ENCODE measurements around the gene SYF2. TPM values are rescaled to one million over a fixed set of nuclear protein-coding genes. Genes with fewer than 3 reads are reported as not detected.

The SYF2 gene
- total and polyA plus RNA-seq, 2 of the 13 experiments (the other 11 are each of a cell fraction or from before 2014, with no cell fraction given): 17.8 to 34.1 TPM

DNA sequence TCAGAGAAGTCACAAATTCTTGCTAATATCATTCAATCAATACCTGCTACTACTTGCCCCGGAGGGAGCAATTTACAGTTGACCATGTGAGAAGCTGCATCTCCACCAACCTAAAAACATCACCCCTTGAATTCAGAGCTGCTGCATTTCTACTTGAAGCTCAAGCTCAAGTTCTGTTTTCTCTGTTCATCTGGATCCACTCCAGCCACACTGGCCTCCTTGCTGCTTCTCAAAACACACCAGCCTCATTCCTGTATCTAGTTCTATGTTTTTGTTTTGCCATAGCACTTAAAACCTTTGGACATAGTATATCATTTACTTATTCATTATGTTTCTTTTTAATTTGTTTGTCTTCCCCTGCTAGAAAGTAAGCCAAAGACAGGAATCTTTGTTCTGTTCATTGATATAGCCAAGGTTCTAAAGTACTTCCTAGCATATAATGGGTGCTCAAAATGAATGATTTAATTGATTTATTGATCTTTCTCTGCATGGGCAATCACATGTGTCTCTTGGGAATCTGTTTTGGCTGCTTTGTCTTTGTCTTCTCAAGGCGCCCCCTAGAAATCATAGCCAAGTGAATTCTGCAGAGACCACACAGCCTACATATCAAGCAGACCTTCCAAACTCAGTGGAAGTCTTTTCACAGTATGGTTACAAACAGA is 23.6 kb downstream of the SYF2 start (continued):
- TF ChIP-seq, protein P1, sequence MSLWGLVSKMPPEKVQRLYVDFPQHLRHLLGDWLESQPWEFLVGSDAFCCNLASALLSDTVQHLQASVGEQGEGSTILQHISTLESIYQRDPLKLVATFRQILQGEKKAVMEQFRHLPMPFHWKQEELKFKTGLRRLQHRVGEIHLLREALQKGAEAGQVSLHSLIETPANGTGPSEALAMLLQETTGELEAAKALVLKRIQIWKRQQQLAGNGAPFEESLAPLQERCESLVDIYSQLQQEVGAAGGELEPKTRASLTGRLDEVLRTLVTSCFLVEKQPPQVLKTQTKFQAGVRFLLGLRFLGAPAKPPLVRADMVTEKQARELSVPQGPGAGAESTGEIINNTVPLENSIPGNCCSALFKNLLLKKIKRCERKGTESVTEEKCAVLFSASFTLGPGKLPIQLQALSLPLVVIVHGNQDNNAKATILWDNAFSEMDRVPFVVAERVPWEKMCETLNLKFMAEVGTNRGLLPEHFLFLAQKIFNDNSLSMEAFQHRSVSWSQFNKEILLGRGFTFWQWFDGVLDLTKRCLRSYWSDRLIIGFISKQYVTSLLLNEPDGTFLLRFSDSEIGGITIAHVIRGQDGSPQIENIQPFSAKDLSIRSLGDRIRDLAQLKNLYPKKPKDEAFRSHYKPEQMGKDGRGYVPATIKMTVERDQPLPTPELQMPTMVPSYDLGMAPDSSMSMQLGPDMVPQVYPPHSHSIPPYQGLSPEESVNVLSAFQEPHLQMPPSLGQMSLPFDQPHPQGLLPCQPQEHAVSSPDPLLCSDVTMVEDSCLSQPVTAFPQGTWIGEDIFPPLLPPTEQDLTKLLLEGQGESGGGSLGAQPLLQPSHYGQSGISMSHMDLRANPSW (CRISPR knock-in tag; IDR thresholded peaks at IDR 0.05; ENCODE audit: borderline replicate concordance): no peak
- TF ChIP-seq, protein P2, sequence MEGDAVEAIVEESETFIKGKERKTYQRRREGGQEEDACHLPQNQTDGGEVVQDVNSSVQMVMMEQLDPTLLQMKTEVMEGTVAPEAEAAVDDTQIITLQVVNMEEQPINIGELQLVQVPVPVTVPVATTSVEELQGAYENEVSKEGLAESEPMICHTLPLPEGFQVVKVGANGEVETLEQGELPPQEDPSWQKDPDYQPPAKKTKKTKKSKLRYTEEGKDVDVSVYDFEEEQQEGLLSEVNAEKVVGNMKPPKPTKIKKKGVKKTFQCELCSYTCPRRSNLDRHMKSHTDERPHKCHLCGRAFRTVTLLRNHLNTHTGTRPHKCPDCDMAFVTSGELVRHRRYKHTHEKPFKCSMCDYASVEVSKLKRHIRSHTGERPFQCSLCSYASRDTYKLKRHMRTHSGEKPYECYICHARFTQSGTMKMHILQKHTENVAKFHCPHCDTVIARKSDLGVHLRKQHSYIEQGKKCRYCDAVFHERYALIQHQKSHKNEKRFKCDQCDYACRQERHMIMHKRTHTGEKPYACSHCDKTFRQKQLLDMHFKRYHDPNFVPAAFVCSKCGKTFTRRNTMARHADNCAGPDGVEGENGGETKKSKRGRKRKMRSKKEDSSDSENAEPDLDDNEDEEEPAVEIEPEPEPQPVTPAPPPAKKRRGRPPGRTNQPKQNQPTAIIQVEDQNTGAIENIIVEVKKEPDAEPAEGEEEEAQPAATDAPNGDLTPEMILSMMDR (CRISPR knock-in tag; IDR thresholded peaks at IDR 0.05): 0 out of 2 replicates have a peak, but pooled peaks have one; percentile 13

DNA sequence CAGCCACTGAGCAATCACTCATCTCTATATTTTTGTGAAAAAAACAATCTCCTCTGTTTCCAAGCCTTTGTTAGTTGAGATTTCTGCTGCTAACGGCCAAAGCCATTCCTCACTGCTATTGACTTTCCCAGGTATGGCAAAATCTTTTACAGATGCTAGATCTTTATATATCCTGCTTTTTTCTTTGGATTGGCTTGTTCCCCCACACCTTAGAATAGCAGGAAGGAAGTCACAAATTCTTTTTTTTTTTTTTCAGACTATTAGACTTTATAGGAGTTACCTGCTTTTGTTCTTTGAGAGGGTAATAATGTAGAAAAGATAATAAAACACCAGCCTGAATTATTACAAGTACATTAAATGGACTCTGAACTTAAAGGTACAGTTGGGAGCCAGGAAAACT is 24.2 kb downstream of the SYF2 start:
- in situ Hi-C loops (cut with HindIII; ENCODE audit: extremely low pct_ligation_motif_present, low pct_unique_long_range_greater_than_20kb) (loop anchor here (5.0 kb wide), 1 partner anchor 91 kb away; no protein-coding TSS in a partner anchor), intact Hi-C loops (cut with micrococcal nuclease; ENCODE audit: unreplicated experiment) (loop anchor here (5.0 kb wide), 1 partner anchor 171 kb away; no protein-coding TSS in a partner anchor)
- CTCF ChIA-PET (ENCODE audit: low intra/inter-chr PET ratio, low total read pairs): no interaction called here
- Histone ChIP-seq H4K20me1 (ENCODE audit: insufficient read depth, low read length) (no peaks in the 10 kb centered on the region), H3K9me3 (ENCODE audit: low read length) (no peaks in the 10 kb centered on the region), H2AFZ (ENCODE audit: low read length) (no peak overlapping the region), H3K36me3 (replicated peaks in 1 of 2; ENCODE audit: control insufficient read depth in 1 of 2, insufficient read depth in 2 of 2, low read length in 2 of 2) (no peaks in the 10 kb centered on the region), H3K4me1 (ENCODE audit: insufficient read depth, low read length) (peaks cover 55% of the 10 kb centered on the region), H3K27ac (ENCODE audit: extremely low read length, insufficient read depth, low read length) (no peak overlapping the region), H3K79me2 (ENCODE audit: insufficient read depth, low read length) (no peaks in the 10 kb centered on the region), H3K4me2 (ENCODE audit: low read depth, low read length) (no peak overlapping the region), H3K4me3 (replicated peaks in 1 of 3; ENCODE audit: insufficient read depth in 1 of 3, low read depth in 2 of 3, low read length in 3 of 3) (no peak overlapping the region), H3K9ac (ENCODE audit: insufficient read depth, low read depth, low read length) (no peak overlapping the region), H3K27me3 (ENCODE audit: control insufficient read depth in 1 of 2, insufficient read depth in 2 of 2, low read length in 2 of 2) (no peaks in the 10 kb centered on the region; a peak in 1 of 5 replicates)
- 45% methylated on average over 1 of the region's 1 CpG for WGBS (ENCODE audit: low lambda C conversion rate)
- POLR2A ChIA-PET: interaction anchor here (1.0 kb wide), 1 partner anchor 24 kb away, joined by 3 read pairs; the partner anchor contains the start of gene SYF2
- FAIRE-seq: no peak
- ATAC-seq: no peak
- BruUV-seq (replicated peaks): no TSS peak
- DNase-seq (ENCODE audit: low spot score): no peak
- TF ChIP-seq TOE1 (CRISPR knock-in tag; IDR thresholded peaks at IDR 0.05): no peak
- no peak for TF ChIP-seq ARNT2 (CRISPR knock-in tag; IDR thresholded peaks at IDR 0.05; ENCODE audit: low read depth)
- TF ChIP-seq, protein P3, sequence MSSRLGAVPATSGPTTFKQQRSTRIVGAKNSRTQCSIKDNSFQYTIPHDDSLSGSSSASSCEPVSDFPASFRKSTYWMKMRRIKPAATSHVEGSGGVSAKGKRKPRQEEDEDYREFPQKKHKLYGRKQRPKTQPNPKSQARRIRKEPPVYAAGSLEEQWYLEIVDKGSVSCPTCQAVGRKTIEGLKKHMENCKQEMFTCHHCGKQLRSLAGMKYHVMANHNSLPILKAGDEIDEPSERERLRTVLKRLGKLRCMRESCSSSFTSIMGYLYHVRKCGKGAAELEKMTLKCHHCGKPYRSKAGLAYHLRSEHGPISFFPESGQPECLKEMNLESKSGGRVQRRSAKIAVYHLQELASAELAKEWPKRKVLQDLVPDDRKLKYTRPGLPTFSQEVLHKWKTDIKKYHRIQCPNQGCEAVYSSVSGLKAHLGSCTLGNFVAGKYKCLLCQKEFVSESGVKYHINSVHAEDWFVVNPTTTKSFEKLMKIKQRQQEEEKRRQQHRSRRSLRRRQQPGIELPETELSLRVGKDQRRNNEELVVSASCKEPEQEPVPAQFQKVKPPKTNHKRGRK (CRISPR knock-in tag; IDR thresholded peaks at IDR 0.05): no peak
- TF ChIP-seq, protein P4, sequence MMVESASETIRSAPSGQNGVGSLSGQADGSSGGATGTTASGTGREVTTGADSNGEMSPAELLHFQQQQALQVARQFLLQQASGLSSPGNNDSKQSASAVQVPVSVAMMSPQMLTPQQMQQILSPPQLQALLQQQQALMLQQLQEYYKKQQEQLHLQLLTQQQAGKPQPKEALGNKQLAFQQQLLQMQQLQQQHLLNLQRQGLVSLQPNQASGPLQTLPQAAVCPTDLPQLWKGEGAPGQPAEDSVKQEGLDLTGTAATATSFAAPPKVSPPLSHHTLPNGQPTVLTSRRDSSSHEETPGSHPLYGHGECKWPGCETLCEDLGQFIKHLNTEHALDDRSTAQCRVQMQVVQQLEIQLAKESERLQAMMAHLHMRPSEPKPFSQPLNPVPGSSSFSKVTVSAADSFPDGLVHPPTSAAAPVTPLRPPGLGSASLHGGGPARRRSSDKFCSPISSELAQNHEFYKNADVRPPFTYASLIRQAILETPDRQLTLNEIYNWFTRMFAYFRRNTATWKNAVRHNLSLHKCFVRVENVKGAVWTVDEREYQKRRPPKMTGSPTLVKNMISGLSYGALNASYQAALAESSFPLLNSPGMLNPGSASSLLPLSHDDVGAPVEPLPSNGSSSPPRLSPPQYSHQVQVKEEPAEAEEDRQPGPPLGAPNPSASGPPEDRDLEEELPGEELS (CRISPR knock-in tag; IDR thresholded peaks at IDR 0.05): no peak
- no peak for TF ChIP-seq ZNF331 (CRISPR knock-in tag; IDR thresholded peaks at IDR 0.05)
- TF ChIP-seq ATM (IDR thresholded peaks at IDR 0.05; ENCODE audit: borderline replicate concordance): no peak
- TF ChIP-seq, protein P5, sequence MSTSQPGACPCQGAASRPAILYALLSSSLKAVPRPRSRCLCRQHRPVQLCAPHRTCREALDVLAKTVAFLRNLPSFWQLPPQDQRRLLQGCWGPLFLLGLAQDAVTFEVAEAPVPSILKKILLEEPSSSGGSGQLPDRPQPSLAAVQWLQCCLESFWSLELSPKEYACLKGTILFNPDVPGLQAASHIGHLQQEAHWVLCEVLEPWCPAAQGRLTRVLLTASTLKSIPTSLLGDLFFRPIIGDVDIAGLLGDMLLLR (CRISPR knock-in tag; IDR thresholded peaks at IDR 0.05): no peak
- TF ChIP-seq PAWR (CRISPR knock-in tag; IDR thresholded peaks at IDR 0.05; ENCODE audit: borderline replicate concordance): no peak
- TF ChIP-seq, protein P6, sequence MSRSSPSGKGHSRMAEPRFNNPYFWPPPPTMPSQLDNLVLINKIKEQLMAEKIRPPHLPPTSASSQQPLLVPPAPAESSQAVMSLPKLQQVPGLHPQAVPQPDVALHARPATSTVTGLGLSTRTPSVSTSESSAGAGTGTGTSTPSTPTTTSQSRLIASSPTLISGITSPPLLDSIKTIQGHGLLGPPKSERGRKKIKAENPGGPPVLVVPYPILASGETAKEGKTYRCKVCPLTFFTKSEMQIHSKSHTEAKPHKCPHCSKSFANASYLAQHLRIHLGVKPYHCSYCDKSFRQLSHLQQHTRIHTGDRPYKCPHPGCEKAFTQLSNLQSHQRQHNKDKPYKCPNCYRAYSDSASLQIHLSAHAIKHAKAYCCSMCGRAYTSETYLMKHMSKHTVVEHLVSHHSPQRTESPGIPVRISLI (CRISPR knock-in tag; IDR thresholded peaks at IDR 0.05; ENCODE audit: borderline replicate concordance): no peak

All from HepG2 (cell line).